IMR-90 (cell line): Measurements from ENCODE around the gene NFATC1. TPM values are rescaled to one million over a fixed set of nuclear protein-coding genes. Genes with fewer than 3 reads are reported as not detected.

Experiments used
- ATAC-seq: fragments of 200-7000 bp; cut with Tn5 transposase; 2 replicates; pipeline ENCODE4 v1.9.1; 2020; ENCODE audit warnings: low read depth, mild to moderate bottlenecking, moderate library complexity
- BruUV-seq: library from RNA; stranded (reverse); fragments of 400-500 nt; replicated peaks from 2 replicates; lab custom pipeline; 2021; lab: Mats Ljungman, UMichigan
- CTCF ChIA-PET: fragments of 300-600 bp; formaldehyde crosslinking; extraction: SDS; loops from one replicate; lab custom pipeline; 2021; ENCODE audit warnings: antibody characterized with exemption; lab: Yijun Ruan, JAX
- POLR2A ChIA-PET: fragments of 300-600 bp; sonication (Branson Sonifier 250); formaldehyde crosslinking; loops from one replicate; lab custom pipeline; 2022; ENCODE audit warnings: antibody characterized with exemption; ENCODE audit not compliant: unreplicated experiment; lab: Charles Lee
- DNase-seq: peaks from one replicate; pipeline ENCODE4 v3.0.0; 2013
- H2AFZ ChIP-seq: replicated peaks from 2 replicates; pipeline ENCODE3; 2013; ENCODE audit warnings: low read length, mild to moderate bottlenecking; ENCODE audit not compliant: poor library complexity
- H2AK5ac ChIP-seq: 2 replicates; pipeline ENCODE4 v1.6.1; 2013; ENCODE audit warnings: low read depth, low read length, inconsistent platforms
- H2AK9ac ChIP-seq: replicated peaks from 2 replicates; pipeline ENCODE3; 2013; ENCODE audit warnings: mild to moderate bottlenecking, low read depth, low read length, moderate library complexity; ENCODE audit not compliant: poor library complexity
- H2BK120ac ChIP-seq: 2 replicates; pipeline ENCODE4 v1.6.1; 2013; ENCODE audit warnings: low read depth, low read length, inconsistent platforms
- H2BK15ac ChIP-seq: 3 replicates; pipeline ENCODE4 v1.6.1; 2013; ENCODE audit warnings: low read depth, low read length, inconsistent platforms
- H2BK20ac ChIP-seq: 2 replicates; pipeline ENCODE4 v1.6.1; 2013; ENCODE audit warnings: low read depth, mild to moderate bottlenecking, inconsistent platforms, low read length, moderate library complexity
- H2BK5ac ChIP-seq: 2 replicates; pipeline ENCODE4 v1.6.1; 2013; ENCODE audit warnings: mild to moderate bottlenecking, low read depth, low read length, inconsistent platforms; ENCODE audit not compliant: poor library complexity, severe bottlenecking
- H3K14ac ChIP-seq: replicated peaks from 2 replicates; pipeline ENCODE4 v1.6.1; 2013; ENCODE audit warnings: low read depth, low read length, inconsistent platforms
- H3K18ac ChIP-seq: 2 replicates; pipeline ENCODE4 v1.6.1; 2013; ENCODE audit warnings: low read depth, low read length, control low read depth
- H3K23ac ChIP-seq: 2 replicates; pipeline ENCODE4 v1.6.1; 2013; ENCODE audit warnings: low read depth, low read length, inconsistent platforms
- H3K27ac ChIP-seq: 2 replicates; pipeline ENCODE4 v1.5.1; 2013; ENCODE audit warnings: mild to moderate bottlenecking, control low read depth, low read length; ENCODE audit not compliant: insufficient read depth
- H3K27me3 ChIP-seq: 2 replicates; pipeline ENCODE4 v1.6.1; 2013; ENCODE audit warnings: low read length; ENCODE audit not compliant: control insufficient read depth, insufficient read depth
- H3K36me3 ChIP-seq: 2 replicates; pipeline ENCODE4 v1.6.1; 2013; ENCODE audit warnings: low read length, mixed read lengths; ENCODE audit not compliant: control insufficient read depth, insufficient read depth
- H3K4ac ChIP-seq: 2 replicates; pipeline ENCODE4 v1.6.1; 2013; ENCODE audit warnings: low read depth, low read length, inconsistent platforms
- H3K4me1 ChIP-seq: 2 replicates; pipeline ENCODE4 v1.6.1; 2013; ENCODE audit warnings: low read length, mixed read lengths; ENCODE audit not compliant: control insufficient read depth, insufficient read depth
- H3K4me2 ChIP-seq: 2 replicates; pipeline ENCODE4 v1.6.1; 2013; ENCODE audit warnings: low read depth, mild to moderate bottlenecking, control low read depth, low read length, moderate library complexity
- H3K4me3 ChIP-seq: 2 replicates; pipeline ENCODE4 v1.5.1; 2013; ENCODE audit warnings: low read depth, mild to moderate bottlenecking, control low read depth, low read length, moderate library complexity; ENCODE audit not compliant: insufficient read depth
- H3K56ac ChIP-seq: 2 replicates; pipeline ENCODE4 v1.6.1; 2013; ENCODE audit warnings: low read length, inconsistent platforms; ENCODE audit not compliant: insufficient read depth; ENCODE audit errors: extremely low read depth
- H3K79me1 ChIP-seq, 2 experiments: 2 replicates each; pipeline ENCODE4 v1.6.1; 2013; ENCODE audit warnings: low read length in 2 of 2, inconsistent platforms in 1 of 2, low read depth in 1 of 2
- H3K9ac ChIP-seq: 2 replicates; pipeline ENCODE4 v1.6.1; 2013; ENCODE audit warnings: low read depth, low read length, control low read depth
- H3K9me1 ChIP-seq: 2 replicates; pipeline ENCODE4 v1.6.1; 2013; ENCODE audit warnings: low read length, inconsistent platforms; ENCODE audit not compliant: insufficient read depth
- H3K9me3 ChIP-seq: 2 replicates; pipeline ENCODE4 v1.6.1; 2013; ENCODE audit warnings: low read length; ENCODE audit not compliant: control insufficient read depth, insufficient read depth
- H4K20me1 ChIP-seq: 2 replicates; pipeline ENCODE4 v1.6.1; 2013; ENCODE audit warnings: low read length, inconsistent platforms; ENCODE audit not compliant: insufficient read depth
- H4K5ac ChIP-seq: 2 replicates; pipeline ENCODE4 v1.6.1; 2013; ENCODE audit warnings: mild to moderate bottlenecking, low read depth, low read length, control low read depth
- H4K8ac ChIP-seq, 2 experiments: 2 replicates each; pipeline ENCODE4 v1.6.1; 2013; ENCODE audit warnings: low read depth in 2 of 2, low read length in 2 of 2, control low read depth in 1 of 2, inconsistent platforms in 1 of 2
- H4K91ac ChIP-seq: 2 replicates; pipeline ENCODE4 v1.6.1; 2013; ENCODE audit warnings: low read depth, low read length, inconsistent platforms; ENCODE audit not compliant: insufficient read depth
- BHLHE40 ChIP-seq: fragments of 150-350 bp; IDR thresholded peaks from 2 replicates; pipeline ENCODE4 v1.6.1; 2016; ENCODE audit warnings: mild to moderate bottlenecking, low read depth, low read length
- ELK1 ChIP-seq: fragments of 150-350 bp; IDR thresholded peaks from 2 replicates; pipeline ENCODE4 v1.6.1; 2016; ENCODE audit warnings: low read depth, mild to moderate bottlenecking, low read length, moderate library complexity, borderline replicate concordance
- SMC3 ChIP-seq: fragments of 150-350 bp; IDR thresholded peaks from 2 replicates; pipeline ENCODE4 v1.6.1; 2016; ENCODE audit warnings: low read depth, mild to moderate bottlenecking, antibody characterized with exemption, low read length, moderate library complexity
- WGBS, 2 experiments: methylation state at CpG; one replicate each; pipeline versions ENCODE4 v1.1.5 to v1.1.7; 2013; ENCODE audit warnings: missing lambda C conversion rate in 2 of 2; ENCODE audit not compliant: insufficient read length in 1 of 2; ENCODE audit errors: extremely low coverage in 2 of 2; 5-methylcytosine and 5-hydroxymethylcytosine counted together
- dilution Hi-C: fragments of 300-500 bp; cut with HindIII; formaldehyde crosslinking; loops from one replicate; pipeline ENCODE4 v1.14.3; 2018; ENCODE audit warnings: low sequenced_read_pairs; ENCODE audit not compliant: unreplicated experiment
- in situ Hi-C: fragments of 300-500 bp; cut with MboI; formaldehyde crosslinking; loops from 3 replicates; pipeline ENCODE4 v1.14.3; 2019; ENCODE audit warnings: low sequenced_read_pairs, inconsistent platforms, mixed read lengths
- intact Hi-C: fragments of 100-400 bp; cut with micrococcal nuclease; formaldehyde crosslinking; loops from 2 replicates; pipeline ENCODE4 v1.10.0; 2022
- polyA plus RNA-seq, 3 experiments: library from polyadenylated mRNA; depleted of rRNA; stranded (reverse); fragments of >200 nt; gene quantifications; 2 replicates each; pipeline ENCODE4 v1.2.3, GENCODE V29; 2012; ENCODE audit warnings: low replicate concordance in 1 of 3
- total RNA-seq: library from RNA; depleted of rRNA; stranded (reverse); fragments of >200 nt; gene quantifications from 2 replicates; pipeline ENCODE4 v1.2.3, GENCODE V29; 2012

The NFATC1 gene
- total and polyA plus RNA-seq, 2 of the 4 experiments (the other 2 are of a cell fraction), result 0.36 to 1.8 TPM

- Histone ChIP-seq H3K18ac (no peak overlapping the region), H4K20me1 (no peaks in the 10 kb centered on the region), H2AK5ac (no peak overlapping the region), H3K36me3 (peaks cover 5% of the 10 kb centered on the region; the same call in 1 of the 2 replicates), H4K8ac (no peak overlapping the region), H3K4me1 (no peaks in the 10 kb centered on the region), H3K56ac (no peak overlapping the region), H2BK20ac (no peak overlapping the region), H3K9me3 (no peaks in the 10 kb centered on the region), H2AK9ac (peak overlapping the region; percentile 55), H2BK5ac (no peak overlapping the region), H3K4ac (no peak overlapping the region), H3K4me3 (no peak overlapping the region), H3K79me1 (no peaks in the 10 kb centered on the region), H2BK120ac (no peak overlapping the region), H3K9me1 (no peaks in the 10 kb centered on the region), H3K14ac (no peak overlapping the region), H2BK15ac (no peak overlapping the region), H4K5ac (no peak overlapping the region), H4K91ac (no peak overlapping the region), H3K27ac (no peak overlapping the region), H2AFZ (no peak overlapping the region), H3K9ac (no peak overlapping the region), H3K4me2 (no peak overlapping the region), H3K23ac (no peak overlapping the region), H3K27me3 (no peaks in the 10 kb centered on the region)
- no TSS peak for BruUV-seq
- ATAC-seq (0 out of 2 replicates have a peak, but pooled peaks have one; percentile 16), DNase-seq (no peak)
- 89% methylated on average over 14 of the region's 26 CpGs; no CpG with 5 or more reads in 1 of the 2 experiments for WGBS, 2 experiments
- CTCF ChIA-PET, result no interaction called here
- dilution Hi-C loops, result no loop called here
- in situ Hi-C loops, result no loop called here
- POLR2A ChIA-PET, result no interaction called here
- intact Hi-C loops, result no loop called here
- TF ChIP-seq BHLHE40 (no peak), SMC3 (no peak), ELK1 (no peak)
These were observed 40.0 kb upstream of the NFATC1 start for GRCh38 chr18:79355433-79356335.
